Ecto neural progenitor cell (in vitro differentiated cells): Measurements from ENCODE around the gene PPP1R16B.
A peak's percentile ranks its signal among the peaks of the same experiment; 100 is the strongest.
"Not testable (repeated sequence)": the region's sequence is repeated elsewhere in the genome, so short reads cannot be mapped to it uniquely, and the experiment has no call there.

Experiments
- DNase-seq: peaks from one replicate; pipeline ENCODE4 v3.0.0-alpha.2; 2018; ENCODE audit warnings: low spot score

PPP1R16B gene

DNA sequence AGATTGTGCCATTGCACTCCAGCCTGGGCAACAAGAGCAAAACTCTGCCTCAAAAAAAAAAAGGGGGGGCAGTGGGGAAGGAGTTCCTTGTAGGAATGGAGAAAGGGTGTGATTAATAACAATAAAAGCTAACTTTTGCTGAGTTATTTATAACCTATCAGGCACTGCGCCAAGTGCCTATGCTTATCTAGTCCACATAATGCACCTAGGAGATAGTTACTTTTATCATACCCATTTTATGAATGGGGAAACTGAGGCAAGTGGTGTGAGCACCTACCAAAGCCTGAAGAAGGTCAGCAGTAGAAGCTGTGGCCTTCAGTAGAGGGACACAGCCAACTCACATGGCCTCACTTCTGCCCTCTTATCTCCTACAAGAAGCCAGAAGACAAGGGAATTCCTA lies 13.6 kb upstream of the PPP1R16B start:
- no peak for DNase-seq

DNA sequence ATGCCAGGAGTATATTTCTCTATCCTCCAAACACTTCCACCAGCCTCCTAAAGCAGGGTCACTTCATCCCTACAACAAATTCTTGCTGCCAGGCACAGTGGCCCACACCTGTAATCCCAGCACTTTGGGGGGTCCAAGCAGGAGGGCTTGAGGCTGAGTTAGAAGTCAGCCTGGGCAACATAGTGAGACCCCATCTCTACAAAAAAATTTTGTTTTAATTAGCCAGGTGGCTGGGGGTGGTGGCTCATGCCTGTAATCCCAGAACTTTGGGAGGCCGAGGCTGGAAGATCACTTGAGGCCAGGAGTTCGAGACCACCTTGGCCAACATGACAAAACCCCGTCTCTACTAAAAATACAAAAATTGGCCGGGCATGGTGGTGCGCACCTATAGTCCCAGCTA lies 11.4 kb upstream of the PPP1R16B start:
- DNase-seq: not testable (repeated sequence)

- no peak for DNase-seq
These were observed 7.2 kb upstream of the PPP1R16B start for GRCh38 chr20:38798266-38798665.

DNA sequence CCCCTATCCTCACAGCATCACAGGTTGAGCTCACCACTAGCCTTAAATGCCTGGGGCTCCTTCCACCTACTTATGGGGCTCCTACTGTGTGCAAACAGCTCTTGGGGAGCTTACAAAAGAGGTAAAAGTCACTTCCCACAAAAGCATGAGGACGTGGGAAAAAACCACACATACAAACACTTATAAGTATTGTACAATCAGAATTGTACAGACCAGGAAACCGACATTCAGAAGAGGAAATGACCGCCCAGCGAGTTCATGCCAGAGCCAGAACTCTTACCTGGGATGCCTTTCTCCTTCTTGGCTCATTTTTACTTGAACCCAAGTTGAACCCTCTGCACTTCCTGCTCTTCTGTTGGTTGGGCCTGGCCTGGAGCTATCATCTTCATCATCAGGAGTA lies 6.3 kb upstream of the PPP1R16B start:
- no peak for DNase-seq

DNA sequence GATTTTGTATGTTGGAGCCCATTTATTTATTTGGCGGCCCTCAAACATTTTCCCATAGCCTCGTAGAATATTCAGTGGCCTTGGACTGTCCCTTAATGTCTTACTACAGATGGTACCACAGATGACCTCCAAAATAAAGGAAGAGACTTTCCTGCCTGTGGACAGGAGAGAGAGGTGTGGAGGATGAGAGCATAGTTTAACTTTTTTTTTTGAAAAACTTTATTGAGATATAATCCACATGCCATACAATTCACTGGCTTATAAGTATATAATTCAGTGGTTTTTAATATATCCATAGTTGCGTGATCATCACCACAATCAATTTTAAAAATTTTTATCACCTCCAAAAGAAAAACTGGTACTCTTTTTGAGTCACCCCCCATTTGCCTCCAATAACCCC lies 4.6 kb upstream of the PPP1R16B start:
- no peak for DNase-seq

GRCh38 chr20:38804221-38804620 lies 1.3 kb upstream of the PPP1R16B start:
- DNase-seq: no peak

DNA sequence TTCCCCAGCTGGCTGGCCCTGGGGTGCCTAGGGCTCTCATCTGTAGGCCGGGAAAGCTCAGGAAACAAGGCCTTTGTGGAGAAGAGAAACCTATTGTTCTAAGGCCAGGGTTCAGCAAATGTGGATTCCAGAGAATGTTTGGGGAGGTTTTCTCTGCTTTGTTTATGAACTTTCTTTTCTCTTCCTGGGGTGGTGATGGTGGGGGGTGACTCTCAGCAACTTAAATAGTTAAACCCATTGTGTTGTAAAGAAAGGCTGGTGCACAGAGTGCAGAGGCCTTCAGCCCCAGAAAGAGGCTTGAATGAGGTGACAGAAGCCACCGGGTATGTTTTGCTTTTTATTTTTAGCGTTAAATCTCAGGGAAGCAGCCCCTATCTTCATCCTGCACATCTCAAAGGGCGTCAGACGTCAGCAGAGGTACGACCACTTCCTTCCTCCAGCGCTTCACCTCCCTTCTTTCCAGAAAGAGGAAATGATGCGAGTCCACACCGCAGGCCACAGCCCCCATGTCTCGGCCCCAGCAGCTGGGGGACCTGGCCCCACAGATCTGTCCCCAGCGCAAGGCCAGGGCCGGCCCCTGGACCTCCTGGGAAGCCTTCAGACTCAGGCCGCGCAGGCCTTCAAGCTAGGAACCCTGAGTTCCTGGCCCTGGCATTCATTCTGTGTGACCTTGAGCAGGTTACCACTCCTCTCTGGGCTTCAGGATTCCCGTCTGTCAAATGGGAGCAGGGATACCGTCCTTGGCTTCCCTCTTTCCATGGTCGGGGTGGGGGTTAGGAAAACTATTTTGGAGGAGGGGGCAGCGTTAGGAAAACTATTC lies 605 bp upstream of the PPP1R16B start:
- peak; percentile 57 for DNase-seq

GRCh38 chr20:38805958-38806854 lies 709 bp downstream of the PPP1R16B start:
- DNase-seq: peak; percentile 62

DNA sequence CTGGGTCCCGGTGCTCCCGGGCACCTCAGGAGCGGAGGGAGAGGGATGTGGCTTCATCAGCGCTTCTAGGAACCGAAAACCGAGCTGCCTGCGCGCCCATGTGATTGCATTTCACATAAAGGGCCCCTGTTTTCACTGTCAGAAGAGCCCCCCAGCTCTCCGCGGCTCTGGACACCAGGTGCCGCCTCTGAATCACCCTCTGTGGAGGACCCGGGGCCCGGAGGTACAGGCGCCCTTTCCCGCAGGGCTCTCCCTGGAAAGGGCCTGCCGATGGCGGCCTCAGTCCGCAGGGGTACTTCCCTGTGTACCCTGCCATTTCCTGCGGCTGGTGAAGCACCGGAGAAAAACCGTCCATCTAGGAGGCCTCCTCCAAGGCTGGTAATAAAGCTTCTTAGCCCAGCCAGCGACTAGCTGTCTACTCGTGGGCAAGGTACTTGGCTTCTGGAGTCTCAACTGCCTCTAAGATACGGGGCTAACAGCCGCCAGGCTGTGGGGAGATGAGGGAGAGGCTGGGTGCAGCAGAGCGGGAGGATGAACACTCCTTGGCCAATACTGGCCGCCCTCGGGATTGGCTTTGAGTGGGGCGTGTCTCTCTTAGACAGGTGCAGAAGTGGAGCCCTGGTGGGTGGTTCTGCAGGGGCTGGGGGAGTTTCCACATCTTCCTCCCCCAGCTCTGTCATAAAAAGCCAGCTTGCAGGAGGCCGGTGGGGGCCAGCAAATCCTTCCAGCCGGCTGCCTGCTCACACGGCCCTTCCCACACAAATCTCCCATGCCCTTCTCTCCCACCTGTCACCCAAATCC lies 1.6 kb downstream of the PPP1R16B start:
- DNase-seq: no peak

DNA sequence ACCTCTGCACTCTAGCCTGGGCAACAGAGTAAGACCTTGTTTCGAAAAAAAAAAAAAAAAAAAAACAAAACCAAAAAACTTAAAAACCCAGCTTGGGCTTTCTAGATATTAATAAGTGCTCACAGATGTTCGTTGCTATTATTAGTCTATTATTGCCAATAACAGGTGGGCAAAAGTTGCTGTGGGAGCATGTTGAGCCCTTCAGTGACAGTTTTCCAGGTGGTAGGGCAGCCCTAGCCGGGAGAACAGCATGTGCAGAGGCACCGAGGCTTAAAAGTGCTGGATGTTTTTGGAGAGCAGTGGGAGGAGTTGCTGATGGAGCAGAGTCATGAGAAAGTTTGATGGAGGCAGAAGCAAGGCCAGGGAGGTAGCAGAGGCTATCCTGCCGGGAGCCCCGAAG lies 4.4 kb downstream of the PPP1R16B start:
- DNase-seq: no peak

DNA sequence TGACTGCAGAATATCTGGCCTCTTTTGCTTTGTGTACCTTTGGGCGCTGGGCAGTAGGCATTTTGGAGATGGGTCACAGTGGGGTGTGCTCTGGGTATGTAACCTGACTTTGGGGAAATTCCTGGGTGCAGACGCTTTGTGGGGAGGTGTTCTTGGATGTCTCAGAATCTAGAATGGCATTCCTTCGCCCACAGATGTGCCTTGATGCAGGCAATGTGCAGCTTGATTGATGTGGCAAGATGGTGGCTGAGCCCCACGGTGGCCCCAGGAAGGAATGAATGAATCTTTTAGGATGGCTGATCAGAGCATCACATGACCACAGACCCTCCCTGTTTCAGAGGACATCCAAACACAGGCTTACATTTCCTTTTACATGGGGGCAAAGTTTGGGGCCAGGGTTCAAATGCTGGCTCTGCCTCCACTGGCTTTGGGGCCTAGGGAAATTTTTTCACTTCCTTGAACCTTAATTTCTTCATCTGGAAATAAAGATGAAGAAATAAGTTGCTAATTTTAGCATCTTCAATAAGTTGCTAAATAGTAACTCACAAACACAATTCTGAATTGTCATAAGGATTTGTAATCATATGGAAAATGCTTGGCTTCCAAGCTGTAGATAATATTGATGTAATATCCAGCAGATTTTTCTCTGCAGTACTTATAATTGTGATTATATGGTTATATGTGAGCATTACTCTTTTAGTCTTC lies 5.6 kb downstream of the PPP1R16B start:
- no peak for DNase-seq

DNA sequence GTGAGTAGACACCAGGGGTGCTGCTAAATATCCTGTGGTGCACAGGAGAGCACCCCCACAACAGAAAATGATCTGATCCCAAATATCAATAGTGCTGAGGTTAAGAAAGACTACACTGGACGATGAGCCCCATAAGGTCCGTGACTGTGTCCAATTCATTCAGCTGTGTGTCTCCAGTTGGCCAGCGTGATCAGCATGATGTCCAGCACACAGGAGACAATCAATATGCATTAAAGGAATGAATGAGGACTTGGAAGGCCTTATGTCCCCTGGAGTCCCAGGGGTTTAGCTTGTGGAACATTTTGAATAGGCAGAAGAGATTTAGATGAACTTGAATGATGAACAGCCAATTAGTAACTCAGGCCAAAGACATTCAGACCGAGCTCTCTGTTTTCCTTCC lies 6.3 kb downstream of the PPP1R16B start:
- no peak for DNase-seq

DNA sequence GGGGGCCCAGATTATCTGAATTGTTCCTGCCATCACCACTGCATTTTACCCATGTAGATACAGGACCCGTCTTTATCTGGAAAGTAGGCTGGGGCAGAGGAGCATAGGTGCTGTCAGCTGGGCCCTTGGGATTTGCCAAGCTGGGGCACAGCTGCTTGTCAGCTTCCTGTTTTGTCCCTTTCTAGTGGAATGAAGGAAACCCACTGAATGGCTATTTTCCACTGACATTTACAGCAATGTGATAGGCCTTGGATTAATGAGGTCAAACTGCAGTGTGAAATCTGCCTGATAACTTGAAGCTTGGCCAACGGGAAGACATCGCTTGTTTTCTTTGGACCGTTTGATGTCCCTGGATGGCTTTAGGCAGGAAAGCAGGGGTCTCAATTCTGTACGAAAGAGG lies 6.7 kb downstream of the PPP1R16B start:
- no peak for DNase-seq

DNA sequence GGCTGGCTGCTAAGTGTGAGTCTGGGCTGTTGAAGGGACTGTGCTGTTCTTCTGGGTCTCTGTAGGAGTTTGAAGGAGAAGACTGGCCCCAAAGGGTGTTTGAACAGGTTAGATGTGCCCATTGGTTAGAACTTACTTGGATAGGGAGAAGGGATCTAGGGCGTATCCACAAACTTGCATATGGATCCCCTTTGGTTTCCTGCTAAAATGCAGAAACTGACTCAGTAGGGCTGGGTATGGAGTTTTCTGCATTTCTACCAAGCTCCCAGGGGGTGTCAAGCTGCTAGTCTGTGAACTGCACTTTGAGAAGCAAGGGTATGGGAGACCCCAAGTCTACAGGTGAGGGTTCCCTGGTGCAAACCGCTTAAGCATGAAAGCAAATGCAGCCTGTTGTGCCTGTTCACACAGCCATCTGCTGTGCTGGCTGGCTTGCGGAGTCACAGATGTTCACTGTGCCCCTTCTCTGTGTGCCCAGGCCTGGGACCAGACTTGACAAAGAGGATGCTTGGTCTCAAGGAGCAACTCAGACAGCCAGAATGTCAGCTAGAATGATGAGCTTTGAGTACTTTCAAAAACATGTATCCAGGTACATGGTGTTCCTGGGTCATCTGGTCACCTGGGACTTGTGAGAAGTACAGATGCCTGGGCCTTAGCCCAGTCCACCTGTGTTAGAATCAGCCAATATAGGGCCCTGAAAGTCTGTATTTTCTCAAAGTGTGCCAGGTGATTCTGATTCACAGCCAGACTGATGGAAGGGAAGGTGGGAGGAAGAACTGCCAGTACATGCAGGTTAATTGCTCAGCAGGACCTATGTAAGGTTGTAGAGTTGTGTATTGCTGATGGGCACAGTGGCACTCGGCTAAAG lies 7.4 kb downstream of the PPP1R16B start:
- no peak for DNase-seq

GRCh38 chr20:38813574-38813962 lies 8.1 kb downstream of the PPP1R16B start:
- DNase-seq: not testable (repeated sequence)

DNA sequence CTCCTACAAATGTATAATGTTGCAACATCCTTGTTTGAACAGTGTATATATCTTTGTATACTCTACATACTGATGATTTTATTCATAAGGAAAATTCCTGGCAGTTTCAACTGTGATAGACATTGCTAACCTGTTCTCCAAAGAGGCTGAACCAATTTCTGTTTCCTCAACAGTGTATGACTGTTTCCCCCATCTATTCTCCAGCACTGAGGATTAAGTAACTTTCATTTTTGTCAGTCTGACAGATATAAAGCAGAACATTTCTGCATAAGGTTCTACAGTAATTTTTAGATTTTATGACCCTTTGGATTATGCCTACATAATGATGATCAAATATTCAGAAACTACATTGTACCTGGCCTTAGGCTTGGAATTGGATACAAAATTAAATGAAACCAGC lies 9.9 kb downstream of the PPP1R16B start:
- no peak for DNase-seq

GRCh38 chr20:38818113-38819065 lies 12.9 kb downstream of the PPP1R16B start:
- DNase-seq: no peak

DNA sequence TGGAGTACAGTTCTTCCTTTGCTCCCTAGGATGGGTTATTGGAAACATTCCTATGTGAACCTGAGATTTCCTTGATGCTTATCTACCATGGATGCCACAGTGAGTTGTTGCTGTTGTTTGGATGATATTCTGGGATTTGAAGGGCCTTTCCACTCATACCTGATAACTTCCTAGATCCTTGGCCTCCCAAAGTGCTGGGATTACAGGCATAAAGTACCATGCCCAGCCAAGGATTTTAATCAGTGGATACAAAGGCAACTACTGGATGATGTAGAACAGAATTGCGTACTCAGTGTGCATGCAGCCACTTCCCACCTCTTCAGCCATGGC lies 20.0 kb downstream of the PPP1R16B start:
- DNase-seq: no peak

DNA sequence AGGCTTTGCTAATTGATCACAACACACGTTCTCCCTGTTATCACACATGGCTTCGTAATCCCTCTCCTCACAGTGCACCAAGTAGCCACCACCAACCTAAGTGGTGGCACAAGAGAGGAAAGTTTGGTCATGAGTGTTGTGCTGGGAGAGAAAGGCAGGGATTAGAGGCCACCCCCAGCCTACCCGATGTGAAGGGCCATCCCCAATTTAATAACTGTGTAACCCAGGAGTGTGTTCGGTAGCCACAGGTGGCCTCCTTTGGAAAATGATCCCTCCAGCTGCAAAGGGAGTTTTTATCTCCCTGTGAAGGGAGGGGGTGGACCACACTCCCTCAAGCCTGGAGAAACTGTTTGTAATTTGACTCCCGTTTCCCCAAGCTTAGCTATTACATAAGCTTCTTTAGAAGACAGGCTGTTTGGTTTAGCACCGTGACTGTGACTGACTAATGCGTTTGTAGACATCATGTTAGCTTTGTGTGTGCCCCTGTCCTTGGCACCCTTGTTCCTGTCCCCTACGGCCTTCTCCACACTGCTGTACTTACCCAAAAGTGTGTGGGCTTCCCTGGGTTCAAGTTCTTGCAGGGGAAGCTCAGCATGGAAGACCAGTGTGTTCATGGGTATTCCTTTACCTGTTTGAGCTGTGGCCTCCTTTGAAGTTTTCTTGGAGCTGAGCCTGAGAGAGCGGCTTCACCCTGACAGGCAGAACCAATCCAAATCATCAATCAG lies 20.6 kb downstream of the PPP1R16B start:
- no peak for DNase-seq
